DMS79 treated with DMSO at 0.1 percent for 48 hours (cell line): ENCODE data around the gene DGKK.

Source experiments
- DNase-seq: peaks from one replicate; lab custom pipeline; 2025; lab: John Stamatoyannopoulos, UW

DGKK gene

GRCh38 chrX:50470103-50471031 lies at the start of gene DGKK:
TSS of gene DGKK (minus strand) at chrX:50470825. CDS start at chrX:50470678, 147 bp downstream.
- DNase-seq: peak; percentile 0

- DNase-seq: no peak
Observed at GRCh38 chrX:50514811-50515210, 44.2 kb upstream of the DGKK start.

GRCh38 chrX:50497114-50497513 lies 26.5 kb upstream of the DGKK start:
- DNase-seq: no peak

GRCh38 chrX:50495616-50496015 lies 25.0 kb upstream of the DGKK start:
- DNase-seq: no peak

GRCh38 chrX:50492720-50493119 lies 22.1 kb upstream of the DGKK start:
- no peak for DNase-seq

- DNase-seq: no peak
Observed at GRCh38 chrX:50484662-50485061, 14.0 kb upstream of the DGKK start.

- no peak for DNase-seq
Observed at GRCh38 chrX:50483283-50483682, 12.7 kb upstream of the DGKK start.

GRCh38 chrX:50475208-50475607 lies 4.6 kb upstream of the DGKK start:
- DNase-seq: no peak

GRCh38 chrX:50471390-50471789 lies 765 bp upstream of the DGKK start:
- no peak for DNase-seq

GRCh38 chrX:50469206-50469605 lies 1.4 kb downstream of the DGKK start:
- DNase-seq: no peak

- no peak for DNase-seq
Observed at GRCh38 chrX:50459615-50460014, 11.0 kb downstream of the DGKK start.

- no peak for DNase-seq
Observed at GRCh38 chrX:50458483-50458882, 12.1 kb downstream of the DGKK start.

- DNase-seq: no peak
Observed at GRCh38 chrX:50456712-50457484, 13.7 kb downstream of the DGKK start.

GRCh38 chrX:50452782-50453181 lies 17.8 kb downstream of the DGKK start:
- DNase-seq: no peak

GRCh38 chrX:50450324-50450723 lies 20.3 kb downstream of the DGKK start:
- no peak for DNase-seq

- DNase-seq: no peak
Observed at GRCh38 chrX:50448565-50448964, 22.1 kb downstream of the DGKK start.

GRCh38 chrX:50447535-50447934 lies 23.1 kb downstream of the DGKK start:
- no peak for DNase-seq

GRCh38 chrX:50442426-50443116 lies 28.1 kb downstream of the DGKK start:
- DNase-seq: no peak

- DNase-seq: no peak
Observed at GRCh38 chrX:50436797-50437196, 33.8 kb downstream of the DGKK start.

GRCh38 chrX:50432829-50433289 lies 37.8 kb downstream of the DGKK start:
- no peak for DNase-seq

- no peak for DNase-seq
Observed at GRCh38 chrX:50431623-50432022, 39.0 kb downstream of the DGKK start.

- DNase-seq: no peak
Observed at GRCh38 chrX:50430917-50431575, 39.6 kb downstream of the DGKK start.
